ENCODE results near the gene MAP3K13.

The MAP3K13 gene

DNA sequence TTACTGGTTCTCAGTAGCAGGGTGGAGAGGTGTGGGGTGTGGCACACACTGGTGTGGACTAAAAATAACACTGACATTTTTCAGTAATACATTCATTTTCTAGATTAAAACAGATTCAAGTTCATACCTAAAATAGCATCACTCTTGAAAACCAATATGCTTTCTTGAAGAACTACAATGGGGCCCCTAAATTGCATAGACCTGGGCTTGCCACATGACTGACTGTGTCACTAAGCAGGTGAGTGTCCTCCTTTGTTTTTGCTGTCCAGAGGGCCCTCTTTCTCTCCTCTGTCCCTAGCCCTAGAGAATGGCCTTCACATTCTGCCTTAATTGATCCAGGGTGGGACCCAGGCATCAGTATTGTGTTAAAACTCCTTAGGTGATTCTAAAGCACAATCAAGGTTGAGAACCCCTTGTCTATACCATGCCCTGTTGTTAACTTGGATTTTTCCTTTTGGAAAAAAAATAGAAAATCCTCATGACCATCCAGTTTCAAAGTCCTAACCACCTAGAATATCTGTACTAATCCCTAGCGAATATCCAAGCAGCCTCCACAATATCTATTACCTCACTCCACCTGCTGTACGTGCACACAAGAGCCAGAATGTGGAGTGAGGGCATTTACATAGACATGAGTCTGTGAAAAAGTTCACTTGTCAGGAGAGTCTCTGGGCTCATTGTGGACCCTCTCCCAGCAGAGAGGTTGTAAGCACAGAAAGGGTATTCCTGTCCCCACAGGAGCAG, 154.6 kb downstream of the MAP3K13 start:
- no peak for DNase-seq

- DNase-seq, result no peak
These were observed 156.1 kb downstream of the MAP3K13 start for GRCh38 chr3:185519021-185519420.

DNA sequence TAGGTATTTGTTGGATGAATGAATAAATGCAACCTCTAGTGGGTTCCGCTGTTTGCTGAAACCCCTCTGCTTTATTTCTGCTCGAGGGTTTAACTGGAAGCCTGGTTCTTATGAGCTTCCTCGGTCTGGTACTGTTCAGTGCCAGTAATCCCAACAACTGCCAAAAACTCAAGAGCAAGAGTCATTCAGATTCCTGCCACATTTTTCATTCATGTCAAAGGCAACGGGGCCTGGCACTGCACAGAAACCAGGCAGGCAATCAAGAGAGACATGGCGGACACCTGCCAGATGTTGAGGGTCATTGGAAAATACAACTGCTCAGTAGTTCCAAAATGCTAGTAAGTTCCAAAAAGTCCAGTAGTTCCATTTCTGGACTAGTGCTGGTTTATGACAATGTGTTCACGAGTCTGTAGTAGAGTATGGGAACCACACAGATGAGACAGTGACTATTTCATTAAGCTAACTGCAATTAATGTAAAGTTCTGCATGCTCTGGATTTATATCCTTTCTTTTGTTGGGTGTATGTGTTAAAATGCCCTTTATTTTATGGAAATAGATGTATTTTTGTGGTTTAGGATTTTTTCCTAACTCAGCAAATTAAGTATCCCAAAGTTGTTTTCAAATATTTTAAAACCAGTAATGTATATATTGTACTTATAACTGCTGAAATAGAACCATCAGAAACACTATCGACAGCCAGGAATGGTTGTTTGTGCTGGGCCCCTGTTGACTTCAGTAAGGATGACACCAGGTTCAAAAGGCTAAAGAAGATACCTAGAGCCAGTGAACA, 158.6 kb downstream of the MAP3K13 start:
- no peak for DNase-seq

DNA sequence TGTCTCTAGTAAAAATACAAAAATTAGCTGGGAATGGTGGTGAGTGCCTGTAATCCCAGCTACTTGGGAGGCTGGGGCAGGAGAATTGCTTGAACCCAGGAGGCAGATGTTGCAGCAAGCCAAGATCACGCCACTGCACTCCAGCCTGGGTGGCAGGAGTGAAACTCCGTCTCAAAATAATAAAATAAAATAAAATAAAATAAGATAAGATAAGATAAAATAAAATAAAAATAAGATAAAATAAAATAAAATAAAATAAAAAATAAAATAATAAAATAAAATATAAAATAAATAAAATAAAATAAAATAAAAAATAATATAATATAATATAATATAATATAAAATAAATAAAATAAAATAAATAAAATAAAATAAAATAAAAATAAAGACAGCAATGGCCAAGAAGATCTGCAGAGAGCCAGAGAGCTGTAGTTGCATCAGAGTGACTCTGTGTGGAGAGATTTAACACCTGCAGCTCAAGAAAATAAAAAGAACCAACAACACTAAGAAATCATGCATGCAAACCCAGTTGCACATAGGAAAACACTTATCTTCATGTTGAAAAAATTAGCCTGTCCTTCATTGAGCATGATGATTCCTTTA, 163.5 kb downstream of the MAP3K13 start:
- no peak for DNase-seq

- DNase-seq, result no peak
These were observed 164.4 kb downstream of the MAP3K13 start for GRCh38 chr3:185527364-185527763.

DNA sequence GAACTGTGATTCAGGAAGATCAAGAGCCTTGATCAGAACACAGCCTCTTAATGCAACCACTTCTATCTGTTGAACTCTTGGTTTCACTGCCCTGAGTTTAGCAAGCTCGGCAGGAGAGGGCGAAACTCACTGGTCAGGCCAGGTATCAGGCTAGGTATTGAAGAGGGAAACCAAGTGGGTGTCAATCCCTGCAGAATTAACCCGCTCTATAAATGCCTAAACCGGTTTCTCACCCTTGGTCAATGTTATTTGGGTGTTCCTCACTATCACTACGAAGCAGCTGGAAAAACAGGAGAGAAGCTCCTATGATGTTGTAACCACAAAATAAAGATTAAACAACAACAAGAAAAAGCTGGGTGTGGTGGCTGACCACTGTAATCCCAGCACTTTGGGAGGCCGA, 165.6 kb downstream of the MAP3K13 start:
- DNase-seq, result no peak

GRCh38 chr3:185530856-185531255, 167.9 kb downstream of the MAP3K13 start:
- DNase-seq, result no peak

- no peak for DNase-seq
These were observed 170.0 kb downstream of the MAP3K13 start for GRCh38 chr3:185532901-185533300.

- DNase-seq, result no peak
These were observed 171.6 kb downstream of the MAP3K13 start for GRCh38 chr3:185534511-185534910.

DNA sequence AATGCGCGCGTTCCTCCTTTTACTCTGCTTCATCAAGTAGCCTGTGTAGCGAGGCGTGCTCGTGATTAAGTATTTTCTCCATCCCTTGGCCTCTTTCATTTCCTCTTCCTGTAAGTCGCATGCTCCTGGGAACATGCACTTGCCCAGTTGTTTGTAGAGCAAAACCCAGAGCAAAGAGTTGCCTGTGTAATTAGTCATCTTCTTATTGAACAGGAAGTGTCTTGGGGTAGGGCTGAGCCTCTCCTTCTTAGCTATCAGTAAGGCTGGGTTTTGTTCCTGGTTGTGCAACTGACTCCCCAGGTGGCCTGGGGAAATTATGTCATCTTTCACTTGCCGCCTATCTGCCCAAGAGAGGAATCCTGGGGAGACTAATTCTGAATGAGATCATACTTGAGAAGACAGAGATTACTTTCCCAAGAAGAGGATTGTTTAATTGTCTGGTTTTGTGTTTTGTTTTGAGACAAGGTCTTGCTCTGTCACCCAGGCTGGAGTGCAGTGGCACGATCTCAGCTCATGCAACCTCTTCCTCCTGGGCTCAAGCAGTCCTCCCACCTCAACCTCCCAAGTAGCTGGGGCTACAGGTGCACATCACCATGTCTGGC, 174.5 kb downstream of the MAP3K13 start:
- no peak for DNase-seq

All from effector CD8-positive, alpha-beta T cell (primary cell).